D341Med (cell line): Measurements from ENCODE around the gene PITPNB.
A peak's percentile ranks its signal among the peaks of the same experiment; 100 is the strongest.

ENCODE experiments used
- DNase-seq: peaks from one replicate; pipeline ENCODE4 v3.0.0; 2012; ENCODE audit warnings: low spot score

Gene PITPNB

GRCh38 chr22:27919222-27919941 is at the start of gene PITPNB:
PITPNB (minus strand) TSS chr22:27919256; CDS start chr22:27919191, 65 bp downstream.
- DNase-seq = peak; percentile 100

- peak; percentile 70 for DNase-seq
Measured at GRCh38 chr22:27966168-27967064, 47.4 kb upstream of the PITPNB start.

GRCh38 chr22:27962268-27963044 is 43.4 kb upstream of the PITPNB start:
- DNase-seq = no peak

- no peak for DNase-seq
Measured at GRCh38 chr22:27961680-27962079, 42.6 kb upstream of the PITPNB start.

GRCh38 chr22:27961182-27961581 is 42.1 kb upstream of the PITPNB start:
- DNase-seq = no peak

GRCh38 chr22:27959335-27960090 is 40.5 kb upstream of the PITPNB start:
- no peak for DNase-seq

GRCh38 chr22:27952779-27953178 is 33.7 kb upstream of the PITPNB start:
- DNase-seq = no peak

- DNase-seq = no peak
Measured at GRCh38 chr22:27952091-27952490, 33.0 kb upstream of the PITPNB start.

- DNase-seq = no peak
Measured at GRCh38 chr22:27949421-27949820, 30.4 kb upstream of the PITPNB start.

GRCh38 chr22:27948569-27948968 is 29.5 kb upstream of the PITPNB start:
- DNase-seq = no peak

GRCh38 chr22:27947448-27947847 is 28.4 kb upstream of the PITPNB start:
- no peak for DNase-seq

GRCh38 chr22:27941143-27941542 is 22.1 kb upstream of the PITPNB start:
- DNase-seq = no peak

- DNase-seq = peak; percentile 34
Measured at GRCh38 chr22:27937453-27937852, 18.4 kb upstream of the PITPNB start.

- DNase-seq = no peak
Measured at GRCh38 chr22:27935897-27936296, 16.8 kb upstream of the PITPNB start.

GRCh38 chr22:27934069-27934468 is 15.0 kb upstream of the PITPNB start:
- DNase-seq = no peak

GRCh38 chr22:27933186-27933983 is 14.3 kb upstream of the PITPNB start:
- DNase-seq = no peak

GRCh38 chr22:27930331-27931060 is 11.4 kb upstream of the PITPNB start:
- no peak for DNase-seq

GRCh38 chr22:27927608-27928007 is 8.6 kb upstream of the PITPNB start:
- no peak for DNase-seq

GRCh38 chr22:27925331-27925730 is 6.3 kb upstream of the PITPNB start:
- no peak for DNase-seq
